Naive B cell (primary cell): Measurements from ENCODE around the gene OTOR. TPM values are rescaled to one million over a fixed set of nuclear protein-coding genes. Genes with fewer than 3 reads are reported as not detected.

Experiments
- ATAC-seq, 2 donors: fragments of 150-1000 bp; cut with Tn5 transposase; 2 replicates each; pipeline ENCODE4 v1.10.0; 2021; ENCODE audit warnings: low read depth in 2 of 2, mild to moderate bottlenecking in 2 of 2, moderate library complexity in 2 of 2
- DNase-seq: peaks from one replicate; pipeline ENCODE4 v3.0.0; 2022
- H3K27ac Mint-ChIP-seq, 6 donors: one replicate each; pipeline ENCODE4 v1.8.0; 2020 to 2022; ENCODE audit warnings: mild to moderate bottlenecking in 6 of 6, mixed read lengths in 6 of 6, moderate library complexity in 5 of 6, inconsistent platforms in 2 of 6
- H3K27me3 Mint-ChIP-seq, 3 donors: one replicate each; pipeline ENCODE4 v1.8.0; 2021 to 2022; ENCODE audit warnings: mixed read lengths in 3 of 3, mild to moderate bottlenecking in 1 of 3
- H3K36me3 Mint-ChIP-seq, 2 donors: one replicate each; pipeline ENCODE4 v1.8.0; 2020 to 2022; ENCODE audit warnings: mixed read lengths in 2 of 2, inconsistent platforms in 1 of 2, mild to moderate bottlenecking in 1 of 2
- H3K4me1 Mint-ChIP-seq, 3 donors: one replicate each; pipeline ENCODE4 v1.8.0; 2020 to 2022; ENCODE audit warnings: mixed read lengths in 3 of 3, inconsistent platforms in 1 of 3, mild to moderate bottlenecking in 1 of 3, moderate library complexity in 1 of 3
- H3K4me3 Mint-ChIP-seq, 8 donors: one replicate each; pipeline ENCODE4 v1.8.0; 2020 to 2022; ENCODE audit warnings: mild to moderate bottlenecking in 8 of 8, mixed read lengths in 8 of 8, moderate library complexity in 8 of 8, inconsistent platforms in 2 of 8
- H3K9me3 Mint-ChIP-seq, 7 donors: one replicate each; pipeline ENCODE4 v1.8.0; 2020 to 2022; ENCODE audit warnings: mixed read lengths in 7 of 7, mild to moderate bottlenecking in 5 of 7, inconsistent platforms in 2 of 7, moderate library complexity in 1 of 7
- polyA plus RNA-seq, 6 donors: library from polyadenylated mRNA; unstranded; fragments of 300-500 nt; fragmentation: Illumina TruSeq; gene quantifications; one replicate each; pipeline ENCODE4 v1.2.3, GENCODE V29; 2021; ENCODE audit warnings: low read depth in 6 of 6

OTOR gene
- polyA plus RNA-seq, 6 donors from 2014 or later: not detected

- H3K4me3 Mint-ChIP-seq: no peak overlapping the region
- DNase-seq (no peak), ATAC-seq (no peak)
- peaks cover 48 to 81% (median 72%) of the 10 kb centered on the region in 3 donors for H3K27me3 Mint-ChIP-seq
- no peaks in the 10 kb centered on the region for H3K36me3 Mint-ChIP-seq
- H3K4me1 Mint-ChIP-seq: no peaks in the 10 kb centered on the region
- no peak overlapping the region for H3K27ac Mint-ChIP-seq
- peaks cover 0 to 3% (median 0%) of the 10 kb centered on the region in 7 donors for H3K9me3 Mint-ChIP-seq
These were observed 28.7 kb upstream of the OTOR start for GRCh38 chr20:16719421-16719820.

GRCh38 chr20:16729080-16729479 lies 19.1 kb upstream of the OTOR start:
- ATAC-seq: no peak
- peaks cover 11 to 48% (median 32%) of the 10 kb centered on the region in 3 donors for H3K27me3 Mint-ChIP-seq
- peaks cover 0 to 19% (median 9%) of the 10 kb centered on the region in 7 donors for H3K9me3 Mint-ChIP-seq
- H3K36me3 Mint-ChIP-seq: peaks cover 10 to 19% of the 10 kb centered on the region in 2 donors
- no peak for DNase-seq
- peak overlapping the region; percentile 95 to 100 (median 100) for H3K4me3 Mint-ChIP-seq
- peaks cover 17 to 34% (median 23%) of the 10 kb centered on the region in 3 donors for H3K4me1 Mint-ChIP-seq
- H3K27ac Mint-ChIP-seq: peak overlapping the region; percentile 98 to 100 (median 100)

- H3K4me1 Mint-ChIP-seq: peaks cover 17 to 36% (median 29%) of the 10 kb centered on the region in 3 donors
- H3K36me3 Mint-ChIP-seq: peaks cover 13 to 19% of the 10 kb centered on the region in 2 donors
- H3K27me3 Mint-ChIP-seq: peaks cover 8 to 41% (median 25%) of the 10 kb centered on the region in 3 donors
- ATAC-seq (peak; percentile 92 to 95), DNase-seq (peak; percentile 86)
- peak within 1 kb of the TSS; percentile 95 to 100 (median 100) for H3K4me3 Mint-ChIP-seq
- H3K27ac Mint-ChIP-seq: peak within 1 kb of the TSS; percentile 98 to 100 (median 100)
- peaks cover 0 to 17% (median 8%) of the 10 kb centered on the region in 7 donors for H3K9me3 Mint-ChIP-seq
These were observed 18.3 kb upstream of the OTOR start, which contains the start of gene SNRPB2 for GRCh38 chr20:16729565-16730460. Gene SNRPB2 (plus strand): TSS chr20:16730026. CDS start chr20:16731703, 1,677 bp downstream.

- no peak for ATAC-seq
- Mint-ChIP-seq H3K27ac (no peak overlapping the region), H3K36me3 (peaks cover 19 to 30% of the 10 kb centered on the region in 2 donors), H3K4me1 (peaks cover 24 to 39% (median 37%) of the 10 kb centered on the region in 3 donors), H3K4me3 (peak overlapping the region in 1 of 8 donors; percentile 97), H3K9me3 (peaks cover 0 to 12% (median 4%) of the 10 kb centered on the region in 7 donors), H3K27me3 (peaks cover 7 to 14% (median 9%) of the 10 kb centered on the region in 3 donors)
- no peak for DNase-seq
These were observed 15.5 kb upstream of the OTOR start for GRCh38 chr20:16732506-16733152.

- DNase-seq: no peak
- Mint-ChIP-seq H3K9me3 (no peaks in the 10 kb centered on the region), H3K4me1 (peaks cover 0 to 7% (median 5%) of the 10 kb centered on the region in 3 donors), H3K4me3 (no peak overlapping the region), H3K27me3 (peaks cover 0 to 7% (median 0%) of the 10 kb centered on the region in 3 donors), H3K27ac (no peak overlapping the region), H3K36me3 (peaks cover 25 to 33% of the 10 kb centered on the region in 2 donors)
- ATAC-seq: no peak
These were observed 7.6 kb upstream of the OTOR start for GRCh38 chr20:16740365-16741072.

GRCh38 chr20:16744178-16744807 lies 3.9 kb upstream of the OTOR start:
- H3K36me3 Mint-ChIP-seq: peaks cover 15 to 20% of the 10 kb centered on the region in 2 donors
- peaks cover 7 to 11% (median 10%) of the 10 kb centered on the region in 3 donors for H3K27me3 Mint-ChIP-seq
- H3K4me1 Mint-ChIP-seq: no peaks in the 10 kb centered on the region
- DNase-seq (no peak), ATAC-seq (no peak)
- no peak overlapping the region for H3K4me3 Mint-ChIP-seq
- no peak overlapping the region for H3K27ac Mint-ChIP-seq
- H3K9me3 Mint-ChIP-seq: no peaks in the 10 kb centered on the region

- H3K27me3 Mint-ChIP-seq: peaks cover 10 to 15% (median 13%) of the 10 kb centered on the region in 3 donors
- no peak overlapping the region for H3K4me3 Mint-ChIP-seq
- ATAC-seq (no peak), DNase-seq (no peak)
- no peaks in the 10 kb centered on the region for H3K4me1 Mint-ChIP-seq
- no peaks in the 10 kb centered on the region for H3K9me3 Mint-ChIP-seq
- H3K36me3 Mint-ChIP-seq: peaks cover 10 to 17% of the 10 kb centered on the region in 2 donors
- peak overlapping the region in 1 of 6 donors; percentile 34 for H3K27ac Mint-ChIP-seq
These were observed 3.0 kb upstream of the OTOR start for GRCh38 chr20:16745204-16745603.

- H3K36me3 Mint-ChIP-seq: peaks cover 0 to 4% of the 10 kb centered on the region in 2 donors
- H3K9me3 Mint-ChIP-seq: no peaks in the 10 kb centered on the region
- ATAC-seq: no peak
- H3K27ac Mint-ChIP-seq: no peak overlapping the region
- H3K4me1 Mint-ChIP-seq: no peaks in the 10 kb centered on the region
- H3K4me3 Mint-ChIP-seq: no peak overlapping the region
- peaks cover 15 to 20% (median 20%) of the 10 kb centered on the region in 3 donors for H3K27me3 Mint-ChIP-seq
- no peak for DNase-seq
These were observed 807 bp upstream of the OTOR start for GRCh38 chr20:16747291-16747811.

GRCh38 chr20:16749573-16749972 lies 1.4 kb downstream of the OTOR start:
- peaks cover 0 to under 1% (median 0%) of the 10 kb centered on the region in 7 donors for H3K9me3 Mint-ChIP-seq
- H3K36me3 Mint-ChIP-seq: no peaks in the 10 kb centered on the region
- H3K4me3 Mint-ChIP-seq: no peak overlapping the region
- H3K27me3 Mint-ChIP-seq: peaks cover 15 to 34% (median 32%) of the 10 kb centered on the region in 3 donors
- DNase-seq: no peak
- ATAC-seq: no peak
- no peak overlapping the region for H3K27ac Mint-ChIP-seq
- H3K4me1 Mint-ChIP-seq: no peaks in the 10 kb centered on the region

GRCh38 chr20:16752082-16752481 lies 3.9 kb downstream of the OTOR start:
- ATAC-seq: no peak
- DNase-seq: no peak
- peaks cover 2 to 17% (median 10%) of the 10 kb centered on the region in 7 donors for H3K9me3 Mint-ChIP-seq
- H3K27me3 Mint-ChIP-seq: peaks cover 21 to 49% (median 40%) of the 10 kb centered on the region in 3 donors
- H3K4me3 Mint-ChIP-seq: no peak overlapping the region
- H3K4me1 Mint-ChIP-seq: no peaks in the 10 kb centered on the region
- H3K27ac Mint-ChIP-seq: no peak overlapping the region
- H3K36me3 Mint-ChIP-seq: peaks cover 0 to 8% of the 10 kb centered on the region in 2 donors

GRCh38 chr20:16752901-16753300 lies 4.7 kb downstream of the OTOR start:
- Mint-ChIP-seq H3K4me3 (no peak overlapping the region), H3K4me1 (no peaks in the 10 kb centered on the region), H3K27me3 (peaks cover 19 to 53% (median 43%) of the 10 kb centered on the region in 3 donors), H3K9me3 (peaks cover 2 to 17% (median 10%) of the 10 kb centered on the region in 7 donors), H3K36me3 (peaks cover 0 to 8% of the 10 kb centered on the region in 2 donors), H3K27ac (no peak overlapping the region)
- no peak for DNase-seq
- no peak for ATAC-seq

GRCh38 chr20:16758454-16759180 lies 10.5 kb downstream of the OTOR start:
- Mint-ChIP-seq H3K27ac (no peak overlapping the region), H3K9me3 (peaks cover 2 to 17% (median 10%) of the 10 kb centered on the region in 7 donors), H3K27me3 (peaks cover 25 to 44% (median 39%) of the 10 kb centered on the region in 3 donors), H3K4me3 (no peak overlapping the region), H3K4me1 (peaks cover 0 to 4% (median 0%) of the 10 kb centered on the region in 3 donors), H3K36me3 (peaks cover 0 to 8% of the 10 kb centered on the region in 2 donors)
- ATAC-seq (no peak), DNase-seq (no peak)
